ENCODE measurements around the gene PPARG.
"Not testable (repeated sequence)": the region's sequence is repeated elsewhere in the genome, so short reads cannot be mapped to it uniquely, and the experiment has no call there.

Gene PPARG

DNA sequence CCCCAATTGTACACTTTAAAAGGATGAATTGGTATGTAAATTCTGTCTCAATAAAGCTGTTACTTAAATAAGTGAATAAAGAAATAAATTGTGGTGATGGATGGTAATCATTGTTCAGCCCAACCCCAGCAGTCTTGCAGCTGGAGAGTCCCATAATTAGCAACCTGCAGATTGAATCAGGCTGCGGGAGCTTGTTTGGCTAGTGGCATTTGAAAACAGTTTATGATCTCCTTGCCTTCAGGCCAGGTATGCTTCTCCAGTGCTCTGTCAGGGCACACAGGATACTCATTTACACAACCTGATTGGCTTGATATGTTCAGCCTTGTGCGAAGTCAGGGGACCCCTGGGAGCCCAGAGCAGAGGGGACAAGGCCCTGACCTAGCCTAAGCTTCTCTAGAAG, 178.9 kb downstream of the PPARG start:
- TF ChIP-seq, protein P1, sequence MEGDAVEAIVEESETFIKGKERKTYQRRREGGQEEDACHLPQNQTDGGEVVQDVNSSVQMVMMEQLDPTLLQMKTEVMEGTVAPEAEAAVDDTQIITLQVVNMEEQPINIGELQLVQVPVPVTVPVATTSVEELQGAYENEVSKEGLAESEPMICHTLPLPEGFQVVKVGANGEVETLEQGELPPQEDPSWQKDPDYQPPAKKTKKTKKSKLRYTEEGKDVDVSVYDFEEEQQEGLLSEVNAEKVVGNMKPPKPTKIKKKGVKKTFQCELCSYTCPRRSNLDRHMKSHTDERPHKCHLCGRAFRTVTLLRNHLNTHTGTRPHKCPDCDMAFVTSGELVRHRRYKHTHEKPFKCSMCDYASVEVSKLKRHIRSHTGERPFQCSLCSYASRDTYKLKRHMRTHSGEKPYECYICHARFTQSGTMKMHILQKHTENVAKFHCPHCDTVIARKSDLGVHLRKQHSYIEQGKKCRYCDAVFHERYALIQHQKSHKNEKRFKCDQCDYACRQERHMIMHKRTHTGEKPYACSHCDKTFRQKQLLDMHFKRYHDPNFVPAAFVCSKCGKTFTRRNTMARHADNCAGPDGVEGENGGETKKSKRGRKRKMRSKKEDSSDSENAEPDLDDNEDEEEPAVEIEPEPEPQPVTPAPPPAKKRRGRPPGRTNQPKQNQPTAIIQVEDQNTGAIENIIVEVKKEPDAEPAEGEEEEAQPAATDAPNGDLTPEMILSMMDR (IDR thresholded peaks at IDR 0.05; ENCODE audit: low read depth, low read length) = no peak
- DNase-seq (ENCODE audit: extremely low read depth, low read depth) = no peak

DNA sequence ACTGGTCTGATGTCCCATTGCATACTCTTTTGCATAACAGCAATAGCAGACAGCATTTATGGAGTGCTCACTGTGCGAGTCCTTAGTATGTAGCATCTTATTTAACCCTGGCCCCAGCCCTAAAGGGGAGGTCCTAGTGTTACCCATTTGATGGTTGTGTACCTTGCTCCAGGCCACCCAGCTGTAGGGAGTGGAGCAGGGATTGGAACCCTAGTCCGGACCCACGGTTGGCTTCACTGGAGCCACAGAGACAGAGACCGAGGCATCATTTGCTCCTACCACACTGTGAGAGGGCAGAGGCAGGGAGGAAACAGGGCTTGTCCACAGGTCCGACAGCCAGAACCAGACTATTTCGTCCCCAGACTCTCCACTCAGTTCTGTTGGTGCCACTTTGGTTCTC, 179.4 kb downstream of the PPARG start:
- TF ChIP-seq, protein P1 (IDR thresholded peaks at IDR 0.05; ENCODE audit: low read depth, low read length) = no peak
- no peak for DNase-seq (ENCODE audit: extremely low read depth, low read depth)

- DNase-seq (ENCODE audit: extremely low read depth, low read depth) = no peak
- TF ChIP-seq, protein P1 (IDR thresholded peaks at IDR 0.05; ENCODE audit: low read depth, low read length) = no peak
Measured at GRCh38 chr3:12468757-12469156, 179.9 kb downstream of the PPARG start.

DNA sequence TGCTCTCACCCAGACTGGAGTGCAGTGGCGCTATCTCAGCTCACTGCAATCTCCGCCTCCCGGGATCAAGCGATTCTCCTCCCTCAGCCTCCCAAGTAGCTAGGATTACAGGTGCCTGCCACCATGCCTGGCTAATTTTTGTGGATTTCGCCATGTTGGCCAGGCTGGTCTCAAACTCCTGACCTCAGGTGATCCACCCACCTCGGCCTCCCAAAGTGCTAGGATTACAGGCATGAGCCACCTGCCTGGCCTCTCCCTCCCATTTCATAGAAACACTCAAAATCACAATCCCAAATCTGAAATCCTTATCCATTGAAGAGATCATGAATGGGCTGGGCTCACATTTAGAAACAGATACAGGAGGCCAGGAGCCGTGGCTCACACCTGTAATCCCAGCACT, 180.4 kb downstream of the PPARG start:
- not testable (repeated sequence) for DNase-seq (ENCODE audit: extremely low read depth, low read depth)

GRCh38 chr3:12470111-12470510, 181.2 kb downstream of the PPARG start:
- TF ChIP-seq, protein P1 (IDR thresholded peaks at IDR 0.05; ENCODE audit: low read depth, low read length) = no peak
- DNase-seq (ENCODE audit: extremely low read depth, low read depth) = no peak

GRCh38 chr3:12470680-12471079, 181.8 kb downstream of the PPARG start:
- TF ChIP-seq, protein P1 (IDR thresholded peaks at IDR 0.05; ENCODE audit: low read depth, low read length) = no peak
- DNase-seq (ENCODE audit: extremely low read depth, low read depth) = no peak

DNA sequence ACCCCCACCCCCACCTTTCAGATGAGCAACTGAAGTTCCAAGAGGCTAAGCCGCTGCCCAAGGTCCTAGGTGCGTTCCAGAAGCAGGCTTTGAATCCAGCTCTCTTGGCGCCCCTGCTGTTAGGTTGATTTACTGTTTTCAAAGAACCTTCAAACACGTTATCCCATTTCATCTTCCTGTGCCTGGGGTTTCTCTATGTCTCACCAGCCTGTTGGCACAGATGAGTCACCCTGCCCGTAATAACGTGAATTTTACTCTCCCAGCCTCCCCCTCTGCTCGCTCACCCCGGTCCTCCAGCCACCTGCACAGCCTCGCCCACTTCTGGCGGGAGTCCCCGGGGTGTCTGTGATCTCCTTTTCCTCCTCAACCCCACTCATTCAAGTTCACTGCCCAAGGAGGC, 182.4 kb downstream of the PPARG start:
- DNase-seq (ENCODE audit: extremely low read depth, low read depth) = no peak
- TF ChIP-seq, protein P1 (IDR thresholded peaks at IDR 0.05; ENCODE audit: low read depth, low read length) = no peak

DNA sequence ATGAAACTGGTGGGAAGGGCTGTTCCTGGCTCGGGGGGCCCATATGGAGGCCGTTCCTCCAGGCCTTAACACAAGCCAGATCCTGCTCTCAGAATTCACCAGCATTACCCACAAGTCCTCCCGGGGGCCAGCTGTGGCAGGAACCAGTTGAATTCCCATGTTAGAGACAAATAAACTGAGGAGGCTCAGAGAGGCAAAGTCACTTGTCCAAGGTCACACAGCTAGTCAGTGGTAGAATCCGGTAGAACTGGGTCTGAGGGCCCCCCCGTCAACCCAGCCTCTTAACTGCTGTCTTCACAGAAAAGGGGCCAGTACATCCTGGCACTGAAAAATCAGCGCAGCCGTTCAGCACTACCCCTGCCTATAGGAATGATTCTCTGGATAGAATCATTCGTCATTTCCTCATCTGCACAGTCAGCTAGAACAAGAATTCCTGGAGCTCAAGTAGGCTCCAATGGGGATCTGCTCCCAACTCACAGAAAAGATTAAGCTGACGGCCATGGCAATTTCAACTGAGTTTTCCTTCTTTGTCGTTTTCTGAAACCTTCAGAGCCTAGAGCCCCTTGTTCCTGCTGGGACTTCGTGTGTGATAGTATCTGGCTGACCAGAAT, 183.2 kb downstream of the PPARG start:
- DNase-seq (ENCODE audit: extremely low read depth, low read depth) = no peak
- TF ChIP-seq, protein P1 (IDR thresholded peaks at IDR 0.05; ENCODE audit: low read depth, low read length) = no peak

All from AG09319 (cell line).